GM12874 (cell line): ENCODE results near the gene BRSK2.

Source experiments
- CTCF ChIP-seq: IDR thresholded peaks from 2 replicates; pipeline ENCODE4 v1.5.1; 2011; ENCODE audit warnings: low read depth, mild to moderate bottlenecking, control low read depth, low read length, moderate library complexity; ENCODE audit not compliant: insufficient read depth

BRSK2 gene

GRCh38 chr11:1456176-1456575 is 66.4 kb downstream of the BRSK2 start:
- no peak for TF ChIP-seq CTCF

DNA sequence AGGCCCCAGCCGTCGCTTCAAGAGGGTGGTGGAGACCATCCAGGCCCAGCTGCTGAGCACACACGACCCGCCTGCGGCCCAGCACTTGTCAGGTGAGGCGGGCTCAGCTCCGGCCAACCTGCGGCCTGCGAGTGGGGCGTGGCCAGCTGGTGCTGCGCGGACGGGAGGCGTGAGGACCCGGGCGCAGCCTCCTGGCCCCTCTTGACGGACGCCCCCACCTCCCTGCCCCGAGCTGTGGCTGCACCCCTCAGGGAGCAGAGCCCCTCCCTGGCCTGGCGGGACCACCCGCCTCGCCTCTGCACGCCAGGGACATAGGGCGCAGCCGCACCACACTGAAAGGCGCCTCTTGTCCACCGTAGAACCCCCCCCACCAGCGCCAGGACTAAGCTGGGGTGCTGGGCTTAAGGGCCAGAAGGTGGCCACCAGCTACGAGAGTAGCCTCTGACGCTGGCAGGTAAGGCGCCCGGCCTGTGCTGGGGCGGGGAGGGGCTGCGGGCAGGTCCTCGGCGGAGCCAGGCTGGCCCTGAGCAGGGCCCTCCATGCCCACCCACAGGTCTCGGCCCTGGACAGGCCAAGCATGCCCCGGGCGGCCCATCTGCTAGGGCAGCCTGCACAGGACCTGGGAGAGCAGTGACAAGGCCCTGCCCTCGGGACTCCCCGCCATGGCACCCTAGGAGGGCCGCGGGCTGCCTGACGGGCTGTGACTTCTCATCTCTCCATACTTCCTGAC is 67.0 kb downstream of the BRSK2 start:
- TF ChIP-seq CTCF, result no peak

GRCh38 chr11:1457326-1457680 is 67.6 kb downstream of the BRSK2 start:
- no peak for TF ChIP-seq CTCF

DNA sequence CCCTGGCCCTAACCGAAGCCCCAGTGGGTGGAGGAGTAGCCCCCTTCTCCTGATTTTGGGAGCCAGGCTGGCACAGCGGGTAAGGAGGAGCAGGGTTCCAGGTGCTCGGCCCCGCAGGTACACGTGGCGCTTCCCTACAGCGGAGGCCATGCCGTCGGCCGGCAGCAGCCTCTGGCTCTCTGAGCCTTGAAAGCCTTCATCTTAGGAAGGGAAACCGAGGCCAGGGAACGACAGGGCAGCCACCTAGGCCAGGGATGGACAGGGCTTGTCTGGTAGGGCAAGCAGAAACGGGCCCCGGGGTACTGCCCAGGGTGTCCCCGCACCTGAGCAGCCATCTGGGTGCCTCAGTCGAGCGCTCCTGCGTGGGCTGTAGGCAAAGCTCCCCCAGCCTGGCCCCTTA is 68.1 kb downstream of the BRSK2 start:
- no peak for TF ChIP-seq CTCF

GRCh38 chr11:1458340-1459218 is 68.8 kb downstream of the BRSK2 start:
- no peak; the same call in 1 of the 2 replicates for TF ChIP-seq CTCF

GRCh38 chr11:1459219-1459575 is 69.5 kb downstream of the BRSK2 start:
- TF ChIP-seq CTCF, result no peak

- TF ChIP-seq CTCF, result no peak
Observed at GRCh38 chr11:1459764-1460395, 70.1 kb downstream of the BRSK2 start.
